GM23338 (cell line): Measurements from ENCODE around the gene XPOT. TPM values are rescaled to one million over a fixed set of nuclear protein-coding genes. Genes with fewer than 3 reads are reported as not detected.

Experiments used
- ATAC-seq: fragments of 200-7000 bp; cut with Tn5 transposase; 3 replicates; pipeline ENCODE4 v1.9.1; 2020
- DNase-seq: peaks from one replicate; pipeline ENCODE4 v3.0.0-alpha.2; 2015; ENCODE audit warnings: low spot score
- H2AFZ ChIP-seq: fragments of 200-600 bp; sonication (generic); 2 replicates; pipeline ENCODE4 v1.8.0; 2016; ENCODE audit warnings: antibody characterized with exemption, mild to moderate bottlenecking, moderate library complexity
- H3F3A ChIP-seq: fragments of 200-600 bp; sonication (generic); replicated peaks from 2 replicates; pipeline ENCODE4 v1.8.0; 2017; ENCODE audit warnings: antibody characterized with exemption, mixed run types, low read depth
- H3K27ac ChIP-seq: fragments of 200-600 bp; sonication (generic); 2 replicates; pipeline ENCODE4 v1.6.1; 2016; ENCODE audit warnings: low read depth
- H3K27me3 ChIP-seq: fragments of 200-600 bp; sonication (generic); 2 replicates; pipeline ENCODE4 v1.8.0; 2016; ENCODE audit warnings: mild to moderate bottlenecking, mixed run types, moderate library complexity; ENCODE audit not compliant: insufficient read depth
- H3K36me3 ChIP-seq: fragments of 200-600 bp; sonication (generic); 2 replicates; pipeline ENCODE4 v1.8.0; 2016; ENCODE audit warnings: mild to moderate bottlenecking; ENCODE audit not compliant: insufficient read depth
- H3K4me1 ChIP-seq: fragments of 200-600 bp; sonication (generic); 2 replicates; pipeline ENCODE4 v1.8.0; 2016; ENCODE audit warnings: mild to moderate bottlenecking, moderate library complexity; ENCODE audit not compliant: insufficient read depth
- H3K4me2 ChIP-seq: fragments of 200-600 bp; sonication (generic); 2 replicates; pipeline ENCODE4 v1.7.1; 2017; ENCODE audit warnings: mixed run types
- H3K4me3 ChIP-seq: fragments of 200-600 bp; sonication (generic); 2 replicates; pipeline ENCODE4 v1.6.1; 2016; ENCODE audit warnings: mixed run types
- H3K79me2 ChIP-seq: fragments of 200-600 bp; sonication (generic); replicated peaks from 2 replicates; pipeline ENCODE4 v1.8.0; 2017; ENCODE audit warnings: mild to moderate bottlenecking; ENCODE audit not compliant: insufficient read depth
- H3K9me2 ChIP-seq: fragments of 200-600 bp; sonication (generic); 2 replicates; pipeline ENCODE4 v1.8.0; 2017; ENCODE audit not compliant: insufficient read depth
- H4K20me1 ChIP-seq: fragments of 200-600 bp; sonication (generic); replicated peaks from 2 replicates; pipeline ENCODE4 v1.8.0; 2017; ENCODE audit warnings: mild to moderate bottlenecking; ENCODE audit not compliant: insufficient read depth
- H3K27ac Mint-ChIP-seq: 2 replicates; pipeline ENCODE4 v1.8.0; 2020; ENCODE audit warnings: inconsistent platforms, mild to moderate bottlenecking, moderate library complexity, mixed read lengths
- H3K27me3 Mint-ChIP-seq: 3 replicates; pipeline ENCODE4 v1.8.0; 2022; ENCODE audit warnings: low read depth, mild to moderate bottlenecking, moderate library complexity, mixed read lengths, inconsistent platforms; ENCODE audit not compliant: insufficient read depth, poor library complexity
- H3K36me3 Mint-ChIP-seq: 3 replicates; pipeline ENCODE4 v1.8.0; 2021; ENCODE audit warnings: low read depth, mild to moderate bottlenecking, inconsistent platforms, moderate library complexity, mixed read lengths
- H3K4me1 Mint-ChIP-seq: 3 replicates; pipeline ENCODE4 v1.8.0; 2020; ENCODE audit warnings: mild to moderate bottlenecking, inconsistent platforms, mixed read lengths
- H3K4me3 Mint-ChIP-seq: 3 replicates; pipeline ENCODE4 v1.8.0; 2021; ENCODE audit warnings: moderate library complexity, mild to moderate bottlenecking, inconsistent platforms, mixed read lengths
- H3K9me3 Mint-ChIP-seq: 3 replicates; pipeline ENCODE4 v1.8.0; 2020; ENCODE audit warnings: moderate library complexity, mild to moderate bottlenecking, inconsistent platforms, mixed read lengths
- EZH2phosphoT487 ChIP-seq: fragments of 200-600 bp; sonication (generic); IDR thresholded peaks from one replicate; pipeline ENCODE4 v1.8.1; 2018; ENCODE audit warnings: antibody characterized with exemption; ENCODE audit not compliant: unreplicated experiment
- NANOG ChIP-seq: IDR thresholded peaks from 2 replicates; pipeline ENCODE4 v1.6.1; 2016; ENCODE audit warnings: antibody characterized with exemption, borderline replicate concordance
- POLR2AphosphoS5 ChIP-seq: IDR thresholded peaks from 2 replicates; pipeline ENCODE4 v1.6.1; 2016; ENCODE audit warnings: antibody characterized with exemption, low read depth
- STAT1 ChIP-seq: IDR thresholded peaks from one replicate; pipeline ENCODE4 v1.6.1; 2016; ENCODE audit warnings: antibody characterized with exemption; ENCODE audit not compliant: unreplicated experiment
- ZNF114 ChIP-seq: fragments of 250-450 bp; sonication (Bioruptor Pico); IDR thresholded peaks from 2 replicates; pipeline ENCODE4 v1.5.0; 2020; ENCODE audit warnings: mild to moderate bottlenecking, moderate library complexity
- polyA plus RNA-seq: library from polyadenylated mRNA; unstranded; fragments of >200 nt; fragmentation: Nextera tagmentation; extraction: Ambion mirVana; gene quantifications from 2 replicates; pipeline ENCODE4 v1.2.1, GENCODE V29; 2016
- total RNA-seq: library from RNA; depleted of rRNA; stranded (reverse); fragments of >200 nt; shearing (Covaris generic); gene quantifications from 2 replicates; pipeline ENCODE4 v1.2.3, GENCODE V29; 2014
- TF ChIP-seq, protein P1 (sequence below): fragments of 250-450 bp; sonication (Bioruptor Pico); IDR thresholded peaks from 2 replicates; pipeline ENCODE4 v1.5.0; 2020; ENCODE audit warnings: mild to moderate bottlenecking, moderate library complexity
- TF ChIP-seq, protein P2 (sequence below): IDR thresholded peaks from one replicate; pipeline ENCODE4 v1.6.1; 2018; ENCODE audit warnings: antibody characterized with exemption; ENCODE audit not compliant: unreplicated experiment

The XPOT gene
- total and polyA plus RNA-seq, 2 experiments from 2014 or later, result 58.7 to 145 TPM

DNA sequence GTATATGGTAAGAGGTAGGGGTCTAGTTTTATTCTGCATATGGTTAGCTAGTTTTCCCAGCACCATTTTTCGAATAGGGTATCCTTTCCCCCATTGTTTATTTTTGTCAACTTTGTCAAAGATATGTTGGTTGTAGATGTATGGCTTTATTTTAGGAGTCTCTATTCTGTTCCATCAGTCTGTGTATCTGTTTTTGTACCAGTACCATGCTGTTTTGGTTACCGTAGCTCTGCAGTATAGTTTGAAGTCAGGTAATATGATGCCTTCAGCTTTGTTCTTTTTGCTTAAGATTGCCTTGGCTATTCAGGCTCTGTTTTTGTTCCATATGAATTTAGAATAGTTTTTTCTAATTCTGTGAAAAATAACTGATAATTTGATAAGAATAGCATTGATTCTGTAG lies 72.7 kb downstream of the XPOT start (continued):
- TF ChIP-seq, protein P1, sequence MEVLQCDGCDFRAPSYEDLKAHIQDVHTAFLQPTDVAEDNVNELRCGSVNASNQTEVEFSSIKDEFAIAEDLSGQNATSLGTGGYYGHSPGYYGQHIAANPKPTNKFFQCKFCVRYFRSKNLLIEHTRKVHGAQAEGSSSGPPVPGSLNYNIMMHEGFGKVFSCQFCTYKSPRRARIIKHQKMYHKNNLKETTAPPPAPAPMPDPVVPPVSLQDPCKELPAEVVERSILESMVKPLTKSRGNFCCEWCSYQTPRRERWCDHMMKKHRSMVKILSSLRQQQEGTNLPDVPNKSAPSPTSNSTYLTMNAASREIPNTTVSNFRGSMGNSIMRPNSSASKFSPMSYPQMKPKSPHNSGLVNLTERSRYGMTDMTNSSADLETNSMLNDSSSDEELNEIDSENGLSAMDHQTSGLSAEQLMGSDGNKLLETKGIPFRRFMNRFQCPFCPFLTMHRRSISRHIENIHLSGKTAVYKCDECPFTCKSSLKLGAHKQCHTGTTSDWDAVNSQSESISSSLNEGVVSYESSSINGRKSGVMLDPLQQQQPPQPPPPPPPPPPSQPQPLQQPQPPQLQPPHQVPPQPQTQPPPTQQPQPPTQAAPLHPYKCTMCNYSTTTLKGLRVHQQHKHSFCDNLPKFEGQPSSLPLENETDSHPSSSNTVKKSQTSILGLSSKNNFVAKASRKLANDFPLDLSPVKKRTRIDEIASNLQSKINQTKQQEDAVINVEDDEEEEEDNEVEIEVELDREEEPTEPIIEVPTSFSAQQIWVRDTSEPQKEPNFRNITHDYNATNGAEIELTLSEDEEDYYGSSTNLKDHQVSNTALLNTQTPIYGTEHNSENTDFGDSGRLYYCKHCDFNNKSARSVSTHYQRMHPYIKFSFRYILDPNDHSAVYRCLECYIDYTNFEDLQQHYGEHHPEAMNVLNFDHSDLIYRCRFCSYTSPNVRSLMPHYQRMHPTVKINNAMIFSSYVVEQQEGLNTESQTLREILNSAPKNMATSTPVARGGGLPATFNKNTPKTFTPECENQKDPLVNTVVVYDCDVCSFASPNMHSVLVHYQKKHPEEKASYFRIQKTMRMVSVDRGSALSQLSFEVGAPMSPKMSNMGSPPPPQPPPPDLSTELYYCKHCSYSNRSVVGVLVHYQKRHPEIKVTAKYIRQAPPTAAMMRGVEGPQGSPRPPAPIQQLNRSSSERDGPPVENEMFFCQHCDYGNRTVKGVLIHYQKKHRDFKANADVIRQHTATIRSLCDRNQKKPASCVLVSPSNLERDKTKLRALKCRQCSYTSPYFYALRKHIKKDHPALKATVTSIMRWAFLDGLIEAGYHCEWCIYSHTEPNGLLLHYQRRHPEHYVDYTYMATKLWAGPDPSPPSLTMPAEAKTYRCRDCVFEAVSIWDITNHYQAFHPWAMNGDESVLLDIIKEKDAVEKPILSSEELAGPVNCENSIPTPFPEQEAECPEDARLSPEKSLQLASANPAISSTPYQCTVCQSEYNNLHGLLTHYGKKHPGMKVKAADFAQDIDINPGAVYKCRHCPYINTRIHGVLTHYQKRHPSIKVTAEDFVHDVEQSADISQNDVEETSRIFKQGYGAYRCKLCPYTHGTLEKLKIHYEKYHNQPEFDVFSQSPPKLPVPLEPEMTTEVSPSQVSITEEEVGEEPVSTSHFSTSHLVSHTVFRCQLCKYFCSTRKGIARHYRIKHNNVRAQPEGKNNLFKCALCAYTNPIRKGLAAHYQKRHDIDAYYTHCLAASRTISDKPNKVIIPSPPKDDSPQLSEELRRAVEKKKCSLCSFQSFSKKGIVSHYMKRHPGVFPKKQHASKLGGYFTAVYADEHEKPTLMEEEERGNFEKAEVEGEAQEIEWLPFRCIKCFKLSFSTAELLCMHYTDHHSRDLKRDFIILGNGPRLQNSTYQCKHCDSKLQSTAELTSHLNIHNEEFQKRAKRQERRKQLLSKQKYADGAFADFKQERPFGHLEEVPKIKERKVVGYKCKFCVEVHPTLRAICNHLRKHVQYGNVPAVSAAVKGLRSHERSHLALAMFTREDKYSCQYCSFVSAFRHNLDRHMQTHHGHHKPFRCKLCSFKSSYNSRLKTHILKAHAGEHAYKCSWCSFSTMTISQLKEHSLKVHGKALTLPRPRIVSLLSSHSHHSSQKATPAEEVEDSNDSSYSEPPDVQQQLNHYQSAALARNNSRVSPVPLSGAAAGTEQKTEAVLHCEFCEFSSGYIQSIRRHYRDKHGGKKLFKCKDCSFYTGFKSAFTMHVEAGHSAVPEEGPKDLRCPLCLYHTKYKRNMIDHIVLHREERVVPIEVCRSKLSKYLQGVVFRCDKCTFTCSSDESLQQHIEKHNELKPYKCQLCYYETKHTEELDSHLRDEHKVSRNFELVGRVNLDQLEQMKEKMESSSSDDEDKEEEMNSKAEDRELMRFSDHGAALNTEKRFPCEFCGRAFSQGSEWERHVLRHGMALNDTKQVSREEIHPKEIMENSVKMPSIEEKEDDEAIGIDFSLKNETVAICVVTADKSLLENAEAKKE, result no peak
- TF ChIP-seq POLR2AphosphoS5, result no peak

DNA sequence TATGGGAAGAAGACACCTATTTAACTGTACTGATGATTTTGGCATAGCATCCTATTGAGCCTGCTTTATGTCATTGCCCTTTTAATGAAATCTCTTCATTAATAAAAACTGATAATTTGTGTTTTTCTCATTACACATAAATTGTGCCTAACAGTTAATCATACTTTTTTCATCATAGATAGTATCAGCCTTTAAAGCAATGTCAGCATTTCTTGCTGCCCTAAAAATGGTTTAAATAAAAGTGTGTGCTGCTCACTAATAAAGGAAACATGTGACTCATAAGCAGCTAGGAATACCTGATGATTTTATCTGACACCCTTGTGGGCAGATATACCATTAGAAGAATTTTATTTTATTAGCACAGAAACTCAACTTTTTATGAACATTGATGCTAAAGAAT lies 74.5 kb downstream of the XPOT start:
- peaks cover 38% of the 10 kb centered on the region for H3K79me2 ChIP-seq
- no peaks in the 10 kb centered on the region for H3K27me3 ChIP-seq
- H3K4me2 ChIP-seq, result no peak overlapping the region
- no peak overlapping the region for H2AFZ ChIP-seq
- H3K36me3 ChIP-seq, result peaks cover 33% of the 10 kb centered on the region
- H3K4me1 Mint-ChIP-seq, result no peaks in the 10 kb centered on the region
- 0 out of 2 replicates have a peak, but pooled peaks cover 3% of the 10 kb centered on the region for H4K20me1 ChIP-seq
- H3K4me1 ChIP-seq, result no peaks in the 10 kb centered on the region
- H3K27me3 Mint-ChIP-seq, result peaks cover 2% of the 10 kb centered on the region
- H3K9me3 Mint-ChIP-seq, result peaks cover 27% of the 10 kb centered on the region
- no peak overlapping the region for H3K4me3 ChIP-seq
- peaks cover 49% of the 10 kb centered on the region for H3K36me3 Mint-ChIP-seq
- H3K4me3 Mint-ChIP-seq, result no peak overlapping the region
- H3K9me2 ChIP-seq, result no peaks in the 10 kb centered on the region
- H3K27ac Mint-ChIP-seq, result no peak overlapping the region
- ATAC-seq, result no peak
- no peaks in the 10 kb centered on the region for H3F3A ChIP-seq
- no peak for DNase-seq
- H3K27ac ChIP-seq, result no peak overlapping the region
- TF ChIP-seq, protein P1, result no peak
- TF ChIP-seq, protein P2, sequence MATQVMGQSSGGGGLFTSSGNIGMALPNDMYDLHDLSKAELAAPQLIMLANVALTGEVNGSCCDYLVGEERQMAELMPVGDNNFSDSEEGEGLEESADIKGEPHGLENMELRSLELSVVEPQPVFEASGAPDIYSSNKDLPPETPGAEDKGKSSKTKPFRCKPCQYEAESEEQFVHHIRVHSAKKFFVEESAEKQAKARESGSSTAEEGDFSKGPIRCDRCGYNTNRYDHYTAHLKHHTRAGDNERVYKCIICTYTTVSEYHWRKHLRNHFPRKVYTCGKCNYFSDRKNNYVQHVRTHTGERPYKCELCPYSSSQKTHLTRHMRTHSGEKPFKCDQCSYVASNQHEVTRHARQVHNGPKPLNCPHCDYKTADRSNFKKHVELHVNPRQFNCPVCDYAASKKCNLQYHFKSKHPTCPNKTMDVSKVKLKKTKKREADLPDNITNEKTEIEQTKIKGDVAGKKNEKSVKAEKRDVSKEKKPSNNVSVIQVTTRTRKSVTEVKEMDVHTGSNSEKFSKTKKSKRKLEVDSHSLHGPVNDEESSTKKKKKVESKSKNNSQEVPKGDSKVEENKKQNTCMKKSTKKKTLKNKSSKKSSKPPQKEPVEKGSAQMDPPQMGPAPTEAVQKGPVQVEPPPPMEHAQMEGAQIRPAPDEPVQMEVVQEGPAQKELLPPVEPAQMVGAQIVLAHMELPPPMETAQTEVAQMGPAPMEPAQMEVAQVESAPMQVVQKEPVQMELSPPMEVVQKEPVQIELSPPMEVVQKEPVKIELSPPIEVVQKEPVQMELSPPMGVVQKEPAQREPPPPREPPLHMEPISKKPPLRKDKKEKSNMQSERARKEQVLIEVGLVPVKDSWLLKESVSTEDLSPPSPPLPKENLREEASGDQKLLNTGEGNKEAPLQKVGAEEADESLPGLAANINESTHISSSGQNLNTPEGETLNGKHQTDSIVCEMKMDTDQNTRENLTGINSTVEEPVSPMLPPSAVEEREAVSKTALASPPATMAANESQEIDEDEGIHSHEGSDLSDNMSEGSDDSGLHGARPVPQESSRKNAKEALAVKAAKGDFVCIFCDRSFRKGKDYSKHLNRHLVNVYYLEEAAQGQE, result no peak
- TF ChIP-seq EZH2phosphoT487, result no peak
- no peak for TF ChIP-seq ZNF114 (CRISPR knock-in tag)
- no peak for TF ChIP-seq POLR2AphosphoS5
- no peak for TF ChIP-seq STAT1
- TF ChIP-seq NANOG, result no peak
